ENCODE measurements around the gene SMG1. TPM values are rescaled to one million over a fixed set of nuclear protein-coding genes. Genes with fewer than 3 reads are reported as not detected.

SMG1 gene
- total RNA-seq, 2 donors from 2014 or later: 100 to 113 TPM

DNA sequence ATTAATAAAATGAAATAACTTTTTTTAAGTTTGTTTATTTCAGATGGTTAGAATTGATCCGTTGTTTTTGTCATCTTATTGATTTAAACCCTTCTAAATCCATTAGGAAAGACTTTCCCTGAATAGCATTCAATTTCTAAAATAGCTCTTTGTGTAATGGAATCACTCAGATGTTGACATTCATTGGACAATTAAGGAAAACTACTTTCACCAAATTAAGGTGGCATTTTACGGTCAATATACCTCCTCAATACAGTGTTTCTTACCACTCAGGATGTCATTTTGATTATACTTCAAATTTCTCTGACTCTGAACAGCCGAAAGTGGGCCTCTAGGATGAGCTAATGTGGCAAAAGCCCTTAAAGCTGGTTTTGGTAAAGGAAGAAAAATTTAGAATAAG, 126.7 kb downstream of the SMG1 start:
- H3K9me3 ChIP-seq (ENCODE audit: control insufficient read depth, low read length): no peaks in the 10 kb centered on the region
- H3K4me1 ChIP-seq (ENCODE audit: control insufficient read depth, insufficient read depth, low read length): peaks cover 13% of the 10 kb centered on the region
- H3K36me3 Mint-ChIP-seq (ENCODE audit: low read depth): peaks cover 38% of the 10 kb centered on the region
- H3K27me3 ChIP-seq (ENCODE audit: control insufficient read depth, insufficient read depth, low read length, poor library complexity, severe bottlenecking): no peaks in the 10 kb centered on the region
- peaks cover 57% of the 10 kb centered on the region for H3K36me3 ChIP-seq (ENCODE audit: control insufficient read depth, insufficient read depth, low read length)
- H3K27ac ChIP-seq (ENCODE audit: low read depth, low read length): no peak overlapping the region
- no peak for DNase-seq
- peaks cover 2% of the 10 kb centered on the region for H3K9me3 Mint-ChIP-seq
- peaks cover 28% of the 10 kb centered on the region for H3K4me1 Mint-ChIP-seq
- H3K4me3 Mint-ChIP-seq: peak overlapping the region; percentile 97
- peak overlapping the region; percentile 93 for H3K9ac ChIP-seq (ENCODE audit: extremely low read depth, low read length, poor library complexity, severe bottlenecking)
- WGBS, 2 experiments (ENCODE audit: insufficient coverage in 1 of 2, insufficient read length in 1 of 2): 88% methylated on average over 3 of the region's 3 CpGs; no CpG with 5 or more reads in 1 of the 2 experiments
- peak overlapping the region; percentile 96 for H3K4me3 ChIP-seq (ENCODE audit: low read length)
- no peaks in the 10 kb centered on the region for H3K27me3 Mint-ChIP-seq (ENCODE audit: insufficient read depth)
- peak overlapping the region; percentile 93 for H3K27ac Mint-ChIP-seq
- TF ChIP-seq, protein P1, sequence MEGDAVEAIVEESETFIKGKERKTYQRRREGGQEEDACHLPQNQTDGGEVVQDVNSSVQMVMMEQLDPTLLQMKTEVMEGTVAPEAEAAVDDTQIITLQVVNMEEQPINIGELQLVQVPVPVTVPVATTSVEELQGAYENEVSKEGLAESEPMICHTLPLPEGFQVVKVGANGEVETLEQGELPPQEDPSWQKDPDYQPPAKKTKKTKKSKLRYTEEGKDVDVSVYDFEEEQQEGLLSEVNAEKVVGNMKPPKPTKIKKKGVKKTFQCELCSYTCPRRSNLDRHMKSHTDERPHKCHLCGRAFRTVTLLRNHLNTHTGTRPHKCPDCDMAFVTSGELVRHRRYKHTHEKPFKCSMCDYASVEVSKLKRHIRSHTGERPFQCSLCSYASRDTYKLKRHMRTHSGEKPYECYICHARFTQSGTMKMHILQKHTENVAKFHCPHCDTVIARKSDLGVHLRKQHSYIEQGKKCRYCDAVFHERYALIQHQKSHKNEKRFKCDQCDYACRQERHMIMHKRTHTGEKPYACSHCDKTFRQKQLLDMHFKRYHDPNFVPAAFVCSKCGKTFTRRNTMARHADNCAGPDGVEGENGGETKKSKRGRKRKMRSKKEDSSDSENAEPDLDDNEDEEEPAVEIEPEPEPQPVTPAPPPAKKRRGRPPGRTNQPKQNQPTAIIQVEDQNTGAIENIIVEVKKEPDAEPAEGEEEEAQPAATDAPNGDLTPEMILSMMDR (conservative IDR thresholded peaks at IDR 0.05): no peak

DNA sequence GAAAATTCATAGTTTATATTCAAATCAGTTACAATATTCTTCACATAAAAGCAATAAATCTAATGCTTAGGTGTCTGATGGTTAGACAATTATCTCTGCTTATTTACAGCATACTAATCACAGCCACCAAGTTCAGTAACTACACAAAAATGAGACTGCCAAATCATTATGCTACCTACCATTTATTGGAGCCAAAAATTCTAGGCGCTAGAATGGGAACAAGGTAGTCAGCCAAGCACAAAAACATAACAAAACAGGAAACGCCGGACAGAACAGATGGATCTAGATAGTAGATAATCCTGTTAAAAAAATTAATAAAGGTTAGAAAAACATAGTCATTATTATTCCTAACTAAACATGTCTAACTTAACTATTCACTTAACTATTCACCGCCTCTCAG, 128.5 kb downstream of the SMG1 start:
- 98 to 100% methylated on average over 1 to 3 of the region's 4 CpGs for WGBS, 2 experiments (ENCODE audit: insufficient coverage in 1 of 2, insufficient read length in 1 of 2)
- H3K9me3 Mint-ChIP-seq: peaks cover 2% of the 10 kb centered on the region
- Histone ChIP-seq H3K4me1 (ENCODE audit: control insufficient read depth, insufficient read depth, low read length) (peaks cover 6% of the 10 kb centered on the region), H3K9ac (ENCODE audit: extremely low read depth, low read length, poor library complexity, severe bottlenecking) (no peak overlapping the region), H3K4me3 (ENCODE audit: low read length) (peak overlapping the region; percentile 96), H3K27ac (ENCODE audit: low read depth, low read length) (no peak overlapping the region), H3K27me3 (ENCODE audit: control insufficient read depth, insufficient read depth, low read length, poor library complexity, severe bottlenecking) (no peaks in the 10 kb centered on the region), H3K9me3 (ENCODE audit: control insufficient read depth, low read length) (no peaks in the 10 kb centered on the region), H3K36me3 (ENCODE audit: control insufficient read depth, insufficient read depth, low read length) (peaks cover 68% of the 10 kb centered on the region)
- H3K27ac Mint-ChIP-seq: no peak overlapping the region
- H3K27me3 Mint-ChIP-seq (ENCODE audit: insufficient read depth): no peaks in the 10 kb centered on the region
- TF ChIP-seq, protein P1 (conservative IDR thresholded peaks at IDR 0.05): no peak
- H3K36me3 Mint-ChIP-seq (ENCODE audit: low read depth): peaks cover 54% of the 10 kb centered on the region
- H3K4me3 Mint-ChIP-seq: no peak overlapping the region
- H3K4me1 Mint-ChIP-seq: peaks cover 15% of the 10 kb centered on the region
- DNase-seq: no peak

DNA sequence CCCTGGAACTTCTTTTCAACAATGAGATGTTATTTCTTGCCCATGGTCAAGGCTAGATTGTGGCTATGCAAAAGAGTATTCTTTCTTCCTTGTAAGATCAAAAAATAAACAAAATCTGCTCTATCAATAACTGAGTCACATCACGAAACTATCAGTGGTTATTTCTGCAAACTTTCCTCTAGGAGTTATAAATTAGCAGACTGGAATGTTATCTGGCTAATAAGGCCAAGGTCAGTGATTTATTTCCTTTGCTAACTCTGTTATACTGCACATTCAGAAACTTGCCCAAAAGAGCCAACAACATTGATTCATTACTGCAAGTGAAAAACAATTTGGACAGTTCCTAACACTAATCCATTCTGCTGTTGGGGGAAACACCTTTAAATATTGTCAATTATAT, 129.8 kb downstream of the SMG1 start:
- Mint-ChIP-seq H3K27ac (peak overlapping the region; percentile 12), H3K9me3 (no peaks in the 10 kb centered on the region), H3K4me1 (peaks cover 13% of the 10 kb centered on the region), H3K4me3 (no peak overlapping the region), H3K36me3 (ENCODE audit: low read depth) (peaks cover 64% of the 10 kb centered on the region), H3K27me3 (ENCODE audit: insufficient read depth) (no peaks in the 10 kb centered on the region)
- peak overlapping the region; percentile 53 for H3K4me3 ChIP-seq (ENCODE audit: low read length)
- no peaks in the 10 kb centered on the region for H3K27me3 ChIP-seq (ENCODE audit: control insufficient read depth, insufficient read depth, low read length, poor library complexity, severe bottlenecking)
- peaks cover 6% of the 10 kb centered on the region for H3K4me1 ChIP-seq (ENCODE audit: control insufficient read depth, insufficient read depth, low read length)
- TF ChIP-seq, protein P1 (conservative IDR thresholded peaks at IDR 0.05): no peak
- WGBS, 2 experiments (ENCODE audit: insufficient coverage in 1 of 2, insufficient read length in 1 of 2): 87 to 100% methylated on average over 1 of the region's 1 CpG
- no peak overlapping the region for H3K27ac ChIP-seq (ENCODE audit: low read depth, low read length)
- H3K9ac ChIP-seq (ENCODE audit: extremely low read depth, low read length, poor library complexity, severe bottlenecking): no peak overlapping the region
- DNase-seq: no peak
- H3K9me3 ChIP-seq (ENCODE audit: control insufficient read depth, low read length): no peaks in the 10 kb centered on the region
- peaks cover 81% of the 10 kb centered on the region for H3K36me3 ChIP-seq (ENCODE audit: control insufficient read depth, insufficient read depth, low read length)

All from endodermal cell (in vitro differentiated cells).